ENCODE data around the gene EFCAB6.

- no peak for TF ChIP-seq CTCF (IDR thresholded peaks at IDR 0.05)
- TF ChIP-seq POLR2A (IDR thresholded peaks at IDR 0.05): no peak
- no peak for TF ChIP-seq EP300 (IDR thresholded peaks at IDR 0.05)
These were observed 243.0 kb downstream of the EFCAB6 start for GRCh38 chr22:43569111-43569510.
